Epithelial cell of esophagus (primary cell): ENCODE results near the gene NOL7.

Experiments used
- DNase-seq: peaks from one replicate; pipeline ENCODE4 v3.0.0; 2010; ENCODE audit warnings: low read depth
- H3K4me3 ChIP-seq: 2 replicates; pipeline ENCODE4 v1.5.1; 2011; ENCODE audit warnings: mild to moderate bottlenecking, low read length, control low read depth
- CTCF ChIP-seq: IDR thresholded peaks from 2 replicates; pipeline ENCODE4 v1.5.1; 2011; ENCODE audit warnings: low read depth, mild to moderate bottlenecking, low read length, control low read depth, inconsistent platforms; ENCODE audit not compliant: insufficient read depth; ENCODE audit errors: missing control alignments

NOL7 gene

DNA sequence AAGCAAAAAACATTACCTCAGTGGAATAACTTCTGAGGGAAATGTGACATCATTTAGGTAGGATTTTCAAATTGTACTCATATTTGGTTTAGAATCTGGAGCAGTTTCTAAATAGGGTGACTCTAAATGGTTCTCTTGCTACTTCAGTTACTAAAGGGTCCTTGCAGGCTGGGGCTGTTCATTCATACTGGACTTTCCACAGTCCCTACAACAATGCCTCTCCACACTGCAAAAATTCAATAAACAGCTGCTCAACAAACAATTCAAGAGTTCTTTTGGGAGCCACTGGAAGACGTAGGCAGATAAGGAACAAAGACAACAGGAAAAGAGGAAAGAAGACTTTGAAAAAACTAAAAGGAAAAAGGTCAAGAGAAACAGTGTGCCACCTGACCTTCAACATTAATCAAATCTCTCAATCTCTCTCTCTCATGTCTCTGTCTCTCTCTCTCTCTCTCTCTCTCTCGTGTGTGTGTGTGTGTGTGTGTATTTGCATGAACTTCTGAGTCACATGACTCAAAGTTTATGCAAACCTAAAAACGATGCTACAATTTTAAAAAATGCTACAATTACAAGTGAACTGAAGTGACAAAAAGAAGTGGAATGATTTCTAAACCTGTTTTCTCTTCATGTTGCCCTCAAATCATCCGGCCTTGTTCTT, 14.5 kb downstream of the NOL7 start:
- DNase-seq, result no peak

DNA sequence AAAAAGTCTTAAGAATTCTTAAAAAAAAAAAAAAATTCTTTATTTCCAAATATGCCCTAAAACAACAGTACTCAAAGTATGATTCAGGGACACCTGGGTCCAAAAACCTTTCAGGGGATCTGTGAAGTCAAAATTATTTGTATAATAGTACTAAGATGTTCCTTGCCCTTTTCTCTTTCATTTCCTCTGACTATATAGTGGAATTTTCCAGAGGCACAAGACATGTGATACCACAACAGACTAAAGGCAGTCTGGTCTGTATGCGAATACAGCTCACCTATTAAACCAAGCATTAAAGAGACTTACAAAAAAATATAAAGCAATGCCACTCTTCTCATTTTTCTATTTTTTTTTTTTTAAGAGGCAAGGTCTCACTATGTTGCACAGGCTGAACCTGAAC, 15.4 kb downstream of the NOL7 start:
- TF ChIP-seq CTCF, result no peak
- no peak overlapping the region for H3K4me3 ChIP-seq
- DNase-seq, result no peak

More for the DNA sequence above, 14.5 kb downstream of the NOL7 start:
- no peak for TF ChIP-seq CTCF
- H3K4me3 ChIP-seq, result no peak overlapping the region

- TF ChIP-seq CTCF, result no peak
- no peak for DNase-seq
- H3K4me3 ChIP-seq, result no peak overlapping the region
Measured at GRCh38 chr6:13633343-13633742, 18.2 kb downstream of the NOL7 start.

- TF ChIP-seq CTCF, result no peak
Measured at GRCh38 chr6:13635948-13636658, 21.0 kb downstream of the NOL7 start.

DNA sequence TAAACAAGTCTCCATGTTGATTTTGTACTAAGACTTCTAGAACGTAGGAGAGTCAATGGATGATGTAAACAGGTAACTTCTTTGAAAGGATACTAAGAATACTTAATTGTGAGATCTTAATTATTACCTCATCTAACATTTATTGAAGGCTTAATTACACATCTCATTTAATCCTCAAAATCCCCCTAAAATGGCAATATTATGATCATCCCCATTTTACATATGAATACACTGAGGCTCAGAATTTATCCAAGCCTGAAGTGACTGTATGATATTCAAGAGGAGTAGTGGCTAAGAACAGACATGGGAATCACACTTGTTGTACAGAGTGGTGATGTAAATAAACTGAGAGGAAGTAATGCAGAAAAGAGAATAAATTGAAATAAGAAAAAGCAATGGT, 22.9 kb downstream of the NOL7 start:
- no peak overlapping the region for H3K4me3 ChIP-seq
- DNase-seq, result no peak
- no peak for TF ChIP-seq CTCF

More at GRCh38 chr6:13635948-13636658, 21.0 kb downstream of the NOL7 start:
- peak; percentile 45 for DNase-seq
- H3K4me3 ChIP-seq, result no peak overlapping the region

GRCh38 chr6:13638626-13639025, 23.5 kb downstream of the NOL7 start:
- TF ChIP-seq CTCF, result no peak
- no peak for DNase-seq
- no peak overlapping the region for H3K4me3 ChIP-seq
